HepG2 (cell line): ENCODE measurements around the gene UQCRHL. TPM values are rescaled to one million over a fixed set of nuclear protein-coding genes. Genes with fewer than 3 reads are reported as not detected.
A peak's percentile ranks its signal among the peaks of the same experiment; 100 is the strongest.

Experiments
- ARID2 ChIP-seq: sonication (generic); formaldehyde crosslinking; IDR thresholded peaks from 2 replicates; pipeline ENCODE4 v1.8.1; 2022; ENCODE audit warnings: mild to moderate bottlenecking, missing genetic modification reagents, borderline replicate concordance
- CEBPB ChIP-seq: IDR thresholded peaks from 2 replicates; pipeline ENCODE4 v1.6.1; 2011; ENCODE audit warnings: low read depth, low read length, improper control_type of control experiment, borderline replicate concordance
- CREB1 ChIP-seq, 2 experiments: fragments of 450-650 bp in 1 of 2; IDR thresholded peaks; 2 replicates each; pipeline ENCODE4 v1.6.1; 2016 to 2017; ENCODE audit warnings: control low read depth in 1 of 2, mild to moderate bottlenecking in 1 of 2, missing compliant biosample characterization in 1 of 2, missing genetic modification characterization in 1 of 2
- CREM ChIP-seq, 2 experiments: sonication (generic) in 1 of 2; formaldehyde crosslinking in 1 of 2; IDR thresholded peaks; 2 replicates each; pipeline versions ENCODE4 v1.4.0 to v1.6.1; 2016 to 2020; ENCODE audit warnings: antibody characterized with exemption in 1 of 2, mild to moderate bottlenecking in 1 of 2, missing genetic modification reagents in 1 of 2
- HHEX ChIP-seq: IDR thresholded peaks from 2 replicates; pipeline ENCODE4 v1.6.1; 2016; ENCODE audit warnings: control low read depth
- JUN ChIP-seq: sonication (generic); formaldehyde crosslinking; IDR thresholded peaks from 2 replicates; pipeline ENCODE4 v1.4.0; 2020; ENCODE audit warnings: mild to moderate bottlenecking, missing genetic modification reagents
- KDM6A ChIP-seq: IDR thresholded peaks from 2 replicates; pipeline ENCODE4 v1.6.1; 2016; ENCODE audit warnings: low read depth
- MXI1 ChIP-seq: IDR thresholded peaks from 3 replicates; pipeline ENCODE4 v1.6.1; 2012; ENCODE audit warnings: low read depth, low read length, inconsistent platforms, borderline replicate concordance
- MZF1 ChIP-seq: sonication (generic); formaldehyde crosslinking; IDR thresholded peaks from 2 replicates; pipeline ENCODE4 v1.8.1; 2023; ENCODE audit warnings: mild to moderate bottlenecking, missing genetic modification reagents, borderline replicate concordance
- NR2F1 ChIP-seq, 2 experiments: fragments of 450-650 bp in 1 of 2; formaldehyde crosslinking in 1 of 2; IDR thresholded peaks; 2 replicates each; pipeline versions ENCODE4 v1.5.0 to v1.6.1; 2016 to 2020; ENCODE audit warnings: mild to moderate bottlenecking in 1 of 2, missing compliant biosample characterization in 1 of 2, missing genetic modification reagents in 1 of 2, moderate library complexity in 1 of 2
- PHB2 ChIP-seq: fragments of 450-650 bp; IDR thresholded peaks from 2 replicates; pipeline ENCODE4 v1.6.1; 2018; ENCODE audit not compliant: partially characterized antibody
- POGZ ChIP-seq: sonication (generic); formaldehyde crosslinking; IDR thresholded peaks from 2 replicates; pipeline ENCODE4 v1.4.0; 2020; ENCODE audit warnings: mild to moderate bottlenecking, missing genetic modification reagents
- RFX1 ChIP-seq: fragments of 450-650 bp; IDR thresholded peaks from 2 replicates; pipeline ENCODE4 v1.6.1; 2017
- SRY ChIP-seq: sonication (generic); formaldehyde crosslinking; IDR thresholded peaks from 2 replicates; pipeline ENCODE4 v1.8.0; 2022; ENCODE audit warnings: mild to moderate bottlenecking, missing genetic modification reagents
- U2AF1 ChIP-seq: fragments of 200-400 bp; formaldehyde crosslinking; optimal IDR thresholded peaks from 2 replicates; pipeline ENCODE3; 2017; ENCODE audit warnings: mild to moderate bottlenecking, low read depth, low read length
- U2AF2 ChIP-seq: fragments of 200-400 bp; formaldehyde crosslinking; IDR thresholded peaks from 2 replicates; pipeline ENCODE4 v1.6.1; 2017; ENCODE audit warnings: low read depth, mild to moderate bottlenecking, low read length
- XRCC5 ChIP-seq: fragments of 200-400 bp; formaldehyde crosslinking; optimal IDR thresholded peaks from 2 replicates; pipeline ENCODE3; 2017; ENCODE audit warnings: mild to moderate bottlenecking, low read length
- ZBTB7B ChIP-seq: sonication (generic); formaldehyde crosslinking; IDR thresholded peaks from 2 replicates; pipeline ENCODE4 v1.4.0; 2020; ENCODE audit warnings: missing genetic modification reagents
- ZFP82 ChIP-seq: sonication (generic); formaldehyde crosslinking; IDR thresholded peaks from 2 replicates; pipeline ENCODE4 v1.5.1; 2020; ENCODE audit warnings: mild to moderate bottlenecking, missing genetic modification reagents, borderline replicate concordance
- ZMYM4 ChIP-seq: sonication (generic); formaldehyde crosslinking; IDR thresholded peaks from 2 replicates; pipeline ENCODE4 v1.8.1; 2023; ENCODE audit warnings: mild to moderate bottlenecking, missing genetic modification reagents
- ZNF232 ChIP-seq: sonication (generic); formaldehyde crosslinking; IDR thresholded peaks from 2 replicates; pipeline ENCODE4 v1.4.0; 2020; ENCODE audit warnings: missing genetic modification reagents, borderline replicate concordance
- ZNF496 ChIP-seq: sonication (generic); formaldehyde crosslinking; IDR thresholded peaks from 2 replicates; pipeline ENCODE4 v1.8.1; 2023; ENCODE audit warnings: mild to moderate bottlenecking, moderate library complexity, missing genetic modification reagents; ENCODE audit not compliant: insufficient replicate concordance
- ZNF562 ChIP-seq: sonication (generic); formaldehyde crosslinking; IDR thresholded peaks from 2 replicates; pipeline ENCODE4 v1.8.0; 2022; ENCODE audit warnings: missing genetic modification reagents, borderline replicate concordance
- ZNF614 ChIP-seq: IDR thresholded peaks from 2 replicates; pipeline ENCODE4 v1.6.1; 2018; ENCODE audit warnings: missing biosample characterization, missing genetic modification reagents, inconsistent platforms, borderline replicate concordance
- ZNF660 ChIP-seq: sonication (generic); formaldehyde crosslinking; IDR thresholded peaks from 2 replicates; pipeline ENCODE4 v1.5.1; 2020; ENCODE audit warnings: mild to moderate bottlenecking, low read depth, missing genetic modification reagents, borderline replicate concordance
- ZNF674 ChIP-seq: sonication (generic); formaldehyde crosslinking; IDR thresholded peaks from 2 replicates; pipeline ENCODE4 v1.5.0; 2020; ENCODE audit warnings: low read depth, mild to moderate bottlenecking, missing genetic modification reagents
- ZNF766 ChIP-seq: sonication (generic); formaldehyde crosslinking; IDR thresholded peaks from 2 replicates; pipeline ENCODE4 v1.5.0; 2020; ENCODE audit warnings: missing genetic modification reagents, borderline replicate concordance
- ZNF775 ChIP-seq: sonication (generic); formaldehyde crosslinking; IDR thresholded peaks from 2 replicates; pipeline ENCODE4 v1.4.0; 2020; ENCODE audit warnings: missing genetic modification reagents, mild to moderate bottlenecking, moderate library complexity, borderline replicate concordance
- ZNF780A ChIP-seq: sonication (generic); formaldehyde crosslinking; IDR thresholded peaks from 2 replicates; pipeline ENCODE4 v1.8.0; 2022; ENCODE audit warnings: mild to moderate bottlenecking, missing genetic modification reagents, moderate library complexity
- ZNF816 ChIP-seq: sonication (generic); formaldehyde crosslinking; IDR thresholded peaks from 2 replicates; pipeline ENCODE4 v1.8.0; 2022; ENCODE audit warnings: missing genetic modification reagents, mild to moderate bottlenecking, borderline replicate concordance
- ZSCAN30 ChIP-seq: sonication (generic); formaldehyde crosslinking; IDR thresholded peaks from 2 replicates; pipeline ENCODE4 v1.5.0; 2020; ENCODE audit warnings: mild to moderate bottlenecking, missing genetic modification reagents
- polyA plus RNA-seq, 8 experiments: library from polyadenylated mRNA; depleted of rRNA in 3 of 8; stranded (reverse) in 7 of 8; unstranded in 1 of 8; fragments of >200 nt; fragmentation: Illumina TruSeq in 4 of 8; extraction: Trizol in 4 of 8; gene quantifications; 2 replicates each; pipeline versions ENCODE4 v1.2.1 to v1.2.3, GENCODE V29; 2011 to 2016; ENCODE audit warnings: low read depth in 4 of 8, missing spikeins in 1 of 8, mixed read lengths in 1 of 8; ENCODE audit not compliant: insufficient read depth in 1 of 8
- total RNA-seq, 5 experiments: library from RNA; depleted of rRNA; stranded (reverse); fragments of >200 nt; fragmentation: Illumina TruSeq; extraction: Trizol; gene quantifications; 2 replicates each; pipeline ENCODE4 v1.2.3, GENCODE V29; 2016; ENCODE audit warnings: low read depth in 1 of 5
- TF ChIP-seq, protein P1 (sequence below): sonication (generic); formaldehyde crosslinking; IDR thresholded peaks from 2 replicates; pipeline ENCODE4 v1.4.0; 2020; ENCODE audit warnings: missing genetic modification reagents
- TF ChIP-seq, protein P2 (sequence below): IDR thresholded peaks from 2 replicates; pipeline ENCODE4 v1.6.1; 2016; ENCODE audit warnings: low read depth, borderline replicate concordance

UQCRHL gene
- total and polyA plus RNA-seq, 2 of the 13 experiments (the other 11 are each of a cell fraction or from before 2014, with no cell fraction given), result 1.8 to 2.3 TPM

DNA sequence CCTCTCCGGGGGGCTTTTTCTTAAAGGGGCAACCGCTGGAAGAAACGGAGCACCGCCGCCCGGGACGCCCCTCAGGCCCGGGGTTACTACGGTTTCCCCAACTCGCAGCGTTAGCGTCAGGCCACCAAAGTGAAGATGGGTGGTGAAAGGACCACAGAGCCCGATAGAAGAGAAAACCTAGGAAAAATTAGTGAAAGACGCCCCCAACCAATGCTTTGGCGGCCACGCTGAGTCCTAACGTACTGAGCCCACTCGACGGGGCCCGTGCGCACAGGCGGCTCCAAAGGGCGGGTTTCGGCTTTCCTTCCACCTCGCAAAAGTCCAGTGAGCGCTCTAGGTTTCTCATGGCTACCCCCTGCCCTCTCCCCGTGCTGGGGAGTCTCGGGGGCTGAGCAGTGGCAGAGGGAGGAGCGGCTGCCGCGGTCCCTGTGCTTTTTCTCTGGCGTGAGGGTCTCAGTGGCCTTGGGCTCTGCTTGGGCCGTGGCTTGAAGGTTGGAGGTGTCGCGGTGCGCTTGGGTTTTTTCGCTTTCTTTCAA lies 27.8 kb upstream of the UQCRHL start (continued):
- no peak for TF ChIP-seq SRY (CRISPR knock-in tag)
- no peak for TF ChIP-seq ZNF674
- no peak for TF ChIP-seq PHB2
- peak; percentile 94; the same call in 1 of the 2 replicates for TF ChIP-seq ZSCAN30 (CRISPR knock-in tag)
- TF ChIP-seq ZFP82 (CRISPR knock-in tag), result 0 out of 2 replicates have a peak, but pooled peaks have one; percentile 51
- no peak for TF ChIP-seq HHEX (CRISPR knock-in tag)
- TF ChIP-seq NR2F1 (CRISPR knock-in tag; IDR thresholded peaks at IDR 0.05), result no peak
- TF ChIP-seq CEBPB, result no peak
- no peak for TF ChIP-seq ZMYM4
- TF ChIP-seq ZNF660 (CRISPR knock-in tag), result no peak
- TF ChIP-seq ZNF766 (CRISPR knock-in tag), result no peak
- TF ChIP-seq, protein P1, sequence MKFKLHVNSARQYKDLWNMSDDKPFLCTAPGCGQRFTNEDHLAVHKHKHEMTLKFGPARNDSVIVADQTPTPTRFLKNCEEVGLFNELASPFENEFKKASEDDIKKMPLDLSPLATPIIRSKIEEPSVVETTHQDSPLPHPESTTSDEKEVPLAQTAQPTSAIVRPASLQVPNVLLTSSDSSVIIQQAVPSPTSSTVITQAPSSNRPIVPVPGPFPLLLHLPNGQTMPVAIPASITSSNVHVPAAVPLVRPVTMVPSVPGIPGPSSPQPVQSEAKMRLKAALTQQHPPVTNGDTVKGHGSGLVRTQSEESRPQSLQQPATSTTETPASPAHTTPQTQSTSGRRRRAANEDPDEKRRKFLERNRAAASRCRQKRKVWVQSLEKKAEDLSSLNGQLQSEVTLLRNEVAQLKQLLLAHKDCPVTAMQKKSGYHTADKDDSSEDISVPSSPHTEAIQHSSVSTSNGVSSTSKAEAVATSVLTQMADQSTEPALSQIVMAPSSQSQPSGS, result no peak
- peak; percentile 18; the same call in 1 of the 2 replicates for TF ChIP-seq POGZ (CRISPR knock-in tag)
- TF ChIP-seq ZNF496 (CRISPR knock-in tag), result no peak
- no peak for TF ChIP-seq ZNF775 (CRISPR knock-in tag)
- TF ChIP-seq CREM (IDR thresholded peaks at IDR 0.05), result no peak
- no peak for TF ChIP-seq CREM (CRISPR knock-in tag; IDR thresholded peaks at IDR 0.05)
- TF ChIP-seq ZBTB7B (CRISPR knock-in tag), result 0 out of 2 replicates have a peak, but pooled peaks have one; percentile 7
- no peak for TF ChIP-seq ZNF816
- no peak for TF ChIP-seq ZNF780A (CRISPR knock-in tag)
- TF ChIP-seq ZNF614 (CRISPR knock-in tag), result no peak
- no peak for TF ChIP-seq CREB1 (IDR thresholded peaks at IDR 0.05)
- no peak for TF ChIP-seq CREB1 (CRISPR knock-in tag; IDR thresholded peaks at IDR 0.05)
- TF ChIP-seq ZNF562 (CRISPR knock-in tag), result no peak
- TF ChIP-seq ARID2 (CRISPR knock-in tag), result no peak
- TF ChIP-seq U2AF1, result peak; percentile 24
- TF ChIP-seq RFX1, result no peak
- TF ChIP-seq KDM6A, result no peak; the same call in 1 of the 2 replicates
- TF ChIP-seq XRCC5, result no peak
- TF ChIP-seq JUN (CRISPR knock-in tag), result no peak
- no peak for TF ChIP-seq MZF1 (CRISPR knock-in tag)
- no peak for TF ChIP-seq ZNF232 (CRISPR knock-in tag)
- no peak for TF ChIP-seq U2AF2
- no peak for TF ChIP-seq MXI1
- TF ChIP-seq, protein P2, sequence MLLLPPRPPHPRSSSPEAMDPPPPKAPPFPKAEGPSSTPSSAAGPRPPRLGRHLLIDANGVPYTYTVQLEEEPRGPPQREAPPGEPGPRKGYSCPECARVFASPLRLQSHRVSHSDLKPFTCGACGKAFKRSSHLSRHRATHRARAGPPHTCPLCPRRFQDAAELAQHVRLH (CRISPR knock-in tag), result no peak
